Measurements from ENCODE around the gene SPHK2. TPM values are rescaled to one million over a fixed set of nuclear protein-coding genes. Genes with fewer than 3 reads are reported as not detected.
"Not testable (repeated sequence)": the region's sequence is repeated elsewhere in the genome, so short reads cannot be mapped to it uniquely, and the experiment has no call there.

SPHK2 gene
- total RNA-seq, 2 donors from 2014 or later = 99.5 to 114 TPM

GRCh38 chr19:48678201-48678600, 58.9 kb downstream of the SPHK2 start:
- no peak overlapping the region for H3K27ac ChIP-seq (ENCODE audit: low read depth, low read length)
- WGBS, 2 experiments (ENCODE audit: insufficient coverage in 1 of 2, insufficient read length in 1 of 2) = 78 to 100% methylated on average over 1 to 4 of the region's 4 CpGs
- peaks cover 15% of the 10 kb centered on the region for H3K27me3 Mint-ChIP-seq (ENCODE audit: insufficient read depth)
- H3K9me3 Mint-ChIP-seq = no peaks in the 10 kb centered on the region
- no peaks in the 10 kb centered on the region for H3K4me1 ChIP-seq (ENCODE audit: control insufficient read depth, insufficient read depth, low read length)
- H3K27ac Mint-ChIP-seq = no peak overlapping the region
- no peaks in the 10 kb centered on the region for H3K36me3 ChIP-seq (ENCODE audit: control insufficient read depth, insufficient read depth, low read length)
- no peak overlapping the region for H3K4me3 ChIP-seq (ENCODE audit: low read length)
- H3K9me3 ChIP-seq (ENCODE audit: control insufficient read depth, low read length) = no peaks in the 10 kb centered on the region
- no peaks in the 10 kb centered on the region for H3K27me3 ChIP-seq (ENCODE audit: control insufficient read depth, insufficient read depth, low read length, poor library complexity, severe bottlenecking)
- no peak for TF ChIP-seq CTCF (conservative IDR thresholded peaks at IDR 0.05)
- H3K4me1 Mint-ChIP-seq = peaks cover 10% of the 10 kb centered on the region
- DNase-seq = no peak
- no peaks in the 10 kb centered on the region for H3K36me3 Mint-ChIP-seq (ENCODE audit: low read depth)
- no peak overlapping the region for H3K9ac ChIP-seq (ENCODE audit: extremely low read depth, low read length, poor library complexity, severe bottlenecking)
- H3K4me3 Mint-ChIP-seq = no peak overlapping the region

- not testable (repeated sequence) for H3K9me3 ChIP-seq (ENCODE audit: control insufficient read depth, low read length); H3K27ac Mint-ChIP-seq; DNase-seq; H3K36me3 Mint-ChIP-seq (ENCODE audit: low read depth); H3K27me3 ChIP-seq (ENCODE audit: control insufficient read depth, insufficient read depth, low read length, poor library complexity, severe bottlenecking); H3K27ac ChIP-seq (ENCODE audit: low read depth, low read length); H3K9ac ChIP-seq (ENCODE audit: extremely low read depth, low read length, poor library complexity, severe bottlenecking); H3K9me3 Mint-ChIP-seq; H3K27me3 Mint-ChIP-seq (ENCODE audit: insufficient read depth); H3K36me3 ChIP-seq (ENCODE audit: control insufficient read depth, insufficient read depth, low read length); H3K4me3 ChIP-seq (ENCODE audit: low read length); H3K4me1 Mint-ChIP-seq; H3K4me3 Mint-ChIP-seq; H3K4me1 ChIP-seq (ENCODE audit: control insufficient read depth, insufficient read depth, low read length)
- 96 to 99% methylated on average over 6 to 17 of the region's 19 CpGs for WGBS, 2 experiments (ENCODE audit: insufficient coverage in 1 of 2, insufficient read length in 1 of 2)
These were observed 60.7 kb downstream of the SPHK2 start for GRCh38 chr19:48680006-48680405.

Other genes with a start within 250 kb of the SPHK2 start
- 100 to 1,000 TPM; 227 to 285 TPM for gene KDELR1, start 228.0 kb upstream of the SPHK2 start, total RNA-seq
- 1 to 10 TPM in 1 of 2 donors, under 1 TPM in 1; 0.77 to 1.2 TPM for gene GRIN2D, start 225.8 kb upstream of the SPHK2 start, total RNA-seq
- 10 to 100 TPM; 36.6 to 39.2 TPM for gene GRWD1, start 173.5 kb upstream of the SPHK2 start, total RNA-seq
- 1 to 10 TPM in 1 of 2 donors, under 1 TPM in 1; 0.73 to 1.1 TPM for gene KCNJ14, start 163.9 kb upstream of the SPHK2 start, total RNA-seq
- 100 to 1,000 TPM; 106 to 133 TPM for gene CYTH2, start 150.1 kb upstream of the SPHK2 start, total RNA-seq
- 10 to 100 TPM; 11.1 to 14.5 TPM for gene LMTK3, start 107.7 kb upstream of the SPHK2 start, total RNA-seq
- gene SULT2B1, start 67.3 kb upstream of the SPHK2 start, total RNA-seq = 1 to 10 TPM in 1 of 2 donors, under 1 TPM in 1; 0.35 to 2.4 TPM
- not detected for gene SPACA4, start 12.8 kb upstream of the SPHK2 start, total RNA-seq
- gene FAM83E, start 4.4 kb upstream of the SPHK2 start, total RNA-seq = 1 to 10 TPM; 4.4 to 5.7 TPM
- gene RPL18, start 328 bp upstream of the SPHK2 start, total RNA-seq = 1,000 to 10,000 TPM; 1,531 to 1,574 TPM
- 10 to 100 TPM in 1 of 2 donors, 1 to 10 TPM in 1; 5.3 to 13.1 TPM for gene DBP, start 17.9 kb downstream of the SPHK2 start, total RNA-seq
- gene CA11, start 26.7 kb downstream of the SPHK2 start, total RNA-seq = 10 to 100 TPM; 75.0 to 82.6 TPM
- gene NTN5, start 53.5 kb downstream of the SPHK2 start, total RNA-seq = 1 to 10 TPM; 1.2 to 1.4 TPM
- 10 to 100 TPM in 1 of 2 donors, 1 to 10 TPM in 1; 5.8 to 11.0 TPM for gene FUT2, start 76.5 kb downstream of the SPHK2 start, total RNA-seq
- 1 to 10 TPM; 1.9 to 2.3 TPM for gene MAMSTR, start 100.2 kb downstream of the SPHK2 start, total RNA-seq
- 1 to 10 TPM; 3.4 to 5.2 TPM for gene RASIP1, start 121.1 kb downstream of the SPHK2 start, total RNA-seq
- under 1 TPM; 0.22 to 0.80 TPM for gene IZUMO1, start 127.4 kb downstream of the SPHK2 start, total RNA-seq
- 1 to 10 TPM; 5.4 to 6.3 TPM for gene FUT1, start 133.1 kb downstream of the SPHK2 start, total RNA-seq
- not detected for gene FGF21, start 136.0 kb downstream of the SPHK2 start, total RNA-seq
- gene BCAT2, start 191.5 kb downstream of the SPHK2 start, total RNA-seq = 100 to 1,000 TPM in 1 of 2 donors, 10 to 100 TPM in 1; 84.8 to 101 TPM
- gene HSD17B14, start 217.0 kb downstream of the SPHK2 start, total RNA-seq = 10 to 100 TPM; 43.0 to 81.0 TPM
- 1 to 10 TPM; 6.6 to 7.0 TPM for gene PLEKHA4, start 249.1 kb downstream of the SPHK2 start, total RNA-seq

Measured in endodermal cell (in vitro differentiated cells).